Renal cortical epithelial cell (primary cell): ENCODE measurements around the gene DENND1A. TPM values are rescaled to one million over a fixed set of nuclear protein-coding genes. Genes with fewer than 3 reads are reported as not detected.

Experiments used
- DNase-seq: peaks from one replicate; pipeline ENCODE4 v3.0.0-alpha.2; 2011; ENCODE audit warnings: low read depth
- total RNA-seq: library from RNA; depleted of rRNA; stranded (reverse); fragments of >200 nt; gene quantifications from 2 replicates; pipeline ENCODE4 v1.2.3, GENCODE V29; 2014

Gene DENND1A
- total RNA-seq, 1 donor from 2014 or later = 21.5 TPM

DNA sequence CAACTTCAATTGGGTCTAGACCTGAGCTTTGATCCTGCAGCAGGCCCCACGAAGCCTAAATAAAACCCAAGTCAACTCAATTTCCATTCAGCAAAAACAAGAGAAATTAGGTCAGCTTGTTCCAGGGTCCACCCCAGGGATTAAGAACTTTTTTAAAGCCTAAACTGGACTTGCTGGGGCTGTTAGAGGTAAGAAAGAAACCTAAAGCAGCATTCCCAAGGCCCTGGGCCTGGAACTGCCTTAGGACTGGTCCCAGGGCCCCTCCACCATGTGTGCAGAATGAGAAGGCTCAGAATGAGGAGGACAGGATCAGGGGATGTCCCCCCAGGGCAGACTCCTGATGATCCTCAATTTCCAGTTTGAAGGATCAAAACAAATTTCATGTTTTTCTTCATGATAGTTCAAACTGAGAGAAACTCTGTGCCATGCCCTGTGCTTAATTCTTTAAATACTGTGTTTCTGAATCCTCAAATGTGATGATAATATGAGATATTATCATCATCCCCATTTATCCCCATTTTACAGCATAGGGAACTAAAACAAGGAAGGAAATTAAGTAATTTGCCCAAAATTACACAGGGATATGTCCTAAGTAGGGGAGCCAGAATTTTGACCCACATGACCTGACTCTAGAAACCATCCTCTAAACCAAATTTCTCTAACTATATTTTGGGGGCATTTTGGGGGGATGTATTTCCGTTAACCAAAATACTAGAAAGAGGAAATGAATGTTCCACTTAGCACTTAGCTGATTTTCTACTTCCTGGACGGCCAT, 64.5 kb downstream of the DENND1A start:
- no peak for DNase-seq

DNA sequence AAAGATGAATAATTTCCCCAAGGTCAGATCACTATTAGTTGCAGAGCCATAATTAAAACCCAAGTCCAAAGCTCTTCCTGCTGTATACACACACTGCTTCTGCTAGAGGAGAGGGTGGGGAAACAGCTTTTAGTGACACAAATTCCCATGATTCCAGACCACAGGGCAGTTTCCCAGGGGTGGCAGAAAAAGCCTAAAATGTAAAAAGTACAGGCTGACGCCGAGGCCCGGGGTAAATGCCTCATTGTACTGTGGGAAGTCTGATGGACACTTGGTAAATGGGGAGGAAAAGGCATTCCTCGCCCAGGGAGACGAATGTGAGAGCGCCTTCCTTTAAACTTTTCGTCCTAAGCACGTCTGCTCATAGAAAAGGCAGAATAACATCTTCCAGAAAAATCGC, 65.7 kb downstream of the DENND1A start:
- DNase-seq = no peak

DNA sequence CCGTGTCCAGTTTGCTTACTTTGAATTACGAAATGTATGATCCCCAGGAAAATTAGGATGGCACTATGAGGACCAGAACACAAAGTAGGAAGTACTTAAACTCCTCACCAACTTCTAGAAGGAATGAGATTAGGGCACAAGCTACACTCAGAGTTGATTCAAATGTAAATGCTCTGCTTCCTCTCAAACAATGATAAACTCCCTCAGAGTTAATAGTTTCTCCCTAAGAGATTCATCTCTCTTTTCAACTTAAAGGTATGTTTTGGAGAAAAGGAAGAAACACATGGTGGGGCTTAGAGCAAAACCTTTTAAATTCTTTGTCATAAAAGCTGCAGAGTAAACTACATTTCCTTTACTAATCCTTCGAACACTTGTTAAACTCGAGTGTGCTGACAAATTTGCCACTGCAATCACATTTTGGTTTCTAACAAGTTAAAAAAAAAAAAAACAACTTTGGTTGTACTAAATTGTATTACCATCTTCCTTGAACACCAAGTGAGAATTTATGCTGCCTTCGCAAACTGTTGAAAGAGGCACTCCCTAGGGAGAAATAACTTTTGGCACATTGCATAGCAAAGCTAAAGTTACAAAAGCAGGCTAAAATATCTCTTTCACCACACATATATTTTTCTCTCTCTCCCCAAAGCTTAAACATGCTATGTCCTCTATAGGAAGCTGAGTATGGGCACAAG, 66.6 kb downstream of the DENND1A start:
- no peak for DNase-seq

DNA sequence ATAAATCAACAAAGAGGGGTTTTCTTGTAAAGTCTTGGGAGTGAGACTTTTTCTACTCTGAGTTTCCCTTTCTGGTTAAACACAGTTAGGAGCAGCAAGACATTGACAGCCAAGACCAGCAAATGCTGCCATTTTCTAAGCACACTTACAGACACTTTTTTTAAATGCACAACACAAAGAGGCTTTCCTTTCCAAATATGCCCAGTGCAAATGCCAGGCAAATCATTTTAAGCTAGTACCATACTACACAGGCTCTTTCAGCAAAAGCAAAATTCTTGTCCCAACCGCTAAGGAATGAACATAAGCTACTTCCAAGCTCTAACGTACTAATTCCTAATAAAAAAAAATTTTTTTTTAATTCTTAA, 68.2 kb downstream of the DENND1A start:
- no peak for DNase-seq

DNA sequence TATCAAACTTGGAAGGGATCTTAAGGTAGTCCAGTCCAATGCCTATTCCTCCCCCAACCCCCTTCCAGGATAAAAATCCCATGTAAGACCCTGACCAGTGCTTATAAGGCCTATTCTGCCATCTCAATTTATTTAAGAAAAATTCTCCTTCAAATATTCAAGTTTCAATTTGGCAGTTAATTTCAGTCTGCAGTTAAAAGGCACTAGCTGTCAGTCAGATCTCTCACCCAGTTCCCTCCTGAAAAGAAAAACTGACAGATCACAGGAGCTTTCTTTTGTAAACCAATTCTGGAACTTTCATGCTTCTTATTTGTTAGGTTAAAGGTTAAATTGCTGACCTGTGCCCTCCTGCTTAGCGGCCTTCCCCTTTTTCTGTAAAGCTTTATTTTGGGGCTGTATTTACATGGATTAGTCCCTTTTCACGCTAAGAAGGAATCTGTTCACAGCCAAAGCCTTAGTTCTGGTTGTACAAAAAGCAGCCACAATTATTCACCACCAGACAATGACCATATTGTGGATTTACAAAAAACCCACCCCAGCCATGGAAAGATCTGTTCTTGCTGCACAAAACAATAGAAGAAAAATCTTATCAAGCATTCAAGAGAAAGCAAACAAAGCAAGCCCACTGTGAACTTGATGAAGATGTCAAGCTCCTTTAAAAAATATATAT, 68.7 kb downstream of the DENND1A start:
- DNase-seq = no peak

DNA sequence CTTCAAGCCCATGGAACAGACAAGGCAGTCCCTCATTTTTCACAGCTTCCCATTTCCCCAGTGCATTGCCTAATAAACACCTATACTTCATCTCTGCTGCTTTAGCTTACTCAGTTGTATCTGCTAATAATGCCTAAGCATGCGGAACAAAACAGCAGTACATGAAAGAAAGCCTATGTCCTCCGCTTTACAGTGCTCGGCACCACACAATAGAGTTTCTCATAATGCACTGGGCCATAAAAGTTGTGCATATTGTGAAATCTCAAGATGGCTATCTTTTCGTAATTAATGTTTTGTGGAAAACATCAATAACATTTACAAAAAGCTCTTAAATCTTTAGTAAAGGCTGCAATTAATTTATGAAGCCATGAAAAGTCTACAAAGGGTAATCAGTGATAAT, 69.3 kb downstream of the DENND1A start:
- peak; percentile 58 for DNase-seq

DNA sequence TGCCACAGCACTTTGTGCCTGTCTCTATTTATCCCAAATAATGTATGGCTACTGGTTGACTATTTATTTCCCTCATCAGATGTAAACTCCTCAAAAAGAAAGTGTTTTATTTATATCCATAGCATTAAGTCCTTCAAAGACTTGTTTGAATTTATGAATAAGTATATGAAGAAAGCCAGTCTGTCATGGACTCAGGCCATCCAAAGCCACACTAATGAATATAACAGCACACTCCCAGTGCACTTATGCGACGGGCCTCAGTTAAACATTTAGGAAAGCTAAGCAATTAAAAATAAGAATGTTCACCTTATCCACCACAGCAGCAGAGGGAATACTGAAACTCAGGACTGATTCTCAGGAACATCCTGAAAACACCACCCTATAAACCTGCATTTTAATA, 77.5 kb downstream of the DENND1A start:
- no peak for DNase-seq

DNA sequence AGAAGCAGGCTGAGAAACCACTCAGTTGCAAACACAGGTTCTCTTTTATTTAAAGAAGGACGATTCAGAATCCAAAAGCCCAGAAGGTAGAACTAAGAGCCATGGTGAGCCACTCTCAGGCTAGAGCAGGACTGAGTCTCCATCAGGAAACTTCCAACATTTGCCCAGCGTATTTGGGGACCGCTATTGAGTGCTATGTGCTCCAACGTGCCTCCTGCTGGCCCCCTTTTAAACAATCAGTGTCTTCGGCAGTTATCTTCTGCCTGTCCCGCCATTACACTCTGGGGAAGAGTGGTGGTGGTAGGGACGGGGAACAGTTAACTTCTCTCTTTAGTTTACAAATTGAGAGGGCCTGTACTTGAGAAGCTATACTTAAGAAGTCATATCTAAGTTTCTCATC, 78.1 kb downstream of the DENND1A start:
- no peak for DNase-seq

DNA sequence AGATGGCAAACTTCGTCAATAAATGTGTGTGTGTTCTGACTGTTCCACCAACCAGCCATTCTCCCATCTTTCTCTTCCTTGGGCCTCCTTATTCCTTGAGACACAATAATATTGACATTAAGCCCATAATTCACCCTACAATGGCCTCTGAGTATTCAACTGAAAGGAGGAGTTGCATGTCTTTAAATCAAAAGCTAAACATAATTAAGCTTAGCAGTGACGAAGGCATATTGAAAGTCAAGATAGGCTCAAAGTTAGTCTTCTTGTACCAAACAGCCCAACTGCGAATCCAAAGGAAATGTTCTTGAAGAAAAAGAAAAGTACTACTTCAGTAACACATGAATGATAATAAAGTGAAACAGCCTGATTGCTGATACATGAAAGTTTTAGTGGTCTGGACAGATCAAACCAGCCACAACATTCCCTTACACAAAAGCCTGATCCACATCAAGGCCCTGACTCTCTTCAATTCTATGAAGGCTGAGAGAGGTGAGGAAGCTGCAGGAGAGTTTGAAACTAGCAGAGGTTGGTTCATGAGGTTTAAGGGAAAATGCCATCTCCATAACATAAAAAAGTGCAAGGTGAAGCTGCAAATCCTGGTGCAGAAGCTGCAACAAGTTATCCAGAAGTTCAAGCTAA, 81.4 kb downstream of the DENND1A start:
- DNase-seq = no peak

DNA sequence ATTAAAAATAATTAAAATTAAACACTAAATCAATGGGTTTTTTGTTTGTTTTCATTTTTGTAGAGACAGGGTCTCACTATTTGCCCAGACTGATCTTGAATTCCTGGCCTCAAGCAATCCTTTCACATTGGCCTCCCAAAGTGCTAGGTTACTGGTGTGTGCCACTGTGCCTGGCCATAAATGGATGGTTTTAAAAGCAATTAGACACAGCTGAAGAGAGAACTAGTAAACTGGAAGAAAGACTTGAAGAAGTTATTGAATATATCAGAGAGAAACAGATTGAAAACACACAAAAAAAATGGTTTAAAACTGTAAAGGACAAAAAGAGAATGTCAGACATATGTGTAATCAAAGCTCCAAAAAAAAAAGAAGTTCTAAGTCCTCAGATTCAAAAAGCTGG, 83.0 kb downstream of the DENND1A start:
- no peak for DNase-seq

DNA sequence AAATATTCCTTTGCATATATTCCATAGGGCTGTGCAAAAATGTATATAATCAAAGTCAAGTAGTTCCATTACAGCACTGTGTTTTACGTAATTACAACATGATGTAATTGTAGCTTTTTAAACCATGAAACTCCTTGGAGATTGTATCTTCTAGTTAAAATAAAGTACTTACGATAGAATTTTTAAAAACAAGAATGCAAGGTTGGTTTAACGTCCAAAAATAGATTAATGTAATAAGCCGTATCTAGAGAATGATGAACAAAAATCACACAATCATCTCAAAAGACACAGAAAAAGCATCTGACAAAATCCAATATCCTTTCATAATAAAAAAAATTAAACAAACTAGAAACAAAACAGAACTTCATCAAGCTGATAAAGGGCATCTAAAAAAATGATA, 86.2 kb downstream of the DENND1A start:
- no peak for DNase-seq

DNA sequence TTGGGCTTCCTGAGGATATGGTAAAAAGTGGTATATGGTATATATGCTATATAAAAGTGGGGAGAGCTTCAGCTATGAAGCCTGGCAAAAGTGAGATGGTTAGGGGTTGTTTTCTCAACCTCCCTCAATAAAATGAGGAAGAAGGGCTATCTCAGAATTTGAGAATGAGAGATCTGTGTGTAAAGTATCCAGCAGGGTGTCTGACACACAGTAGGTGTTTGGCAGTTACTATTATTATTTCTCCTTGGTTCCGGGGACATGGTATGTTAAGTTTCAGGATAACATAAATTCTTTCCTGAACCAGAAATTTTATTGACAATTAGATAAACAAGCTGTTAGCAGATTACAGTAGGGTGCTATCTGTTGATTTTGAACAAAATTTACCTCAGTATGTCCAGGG, 94.1 kb downstream of the DENND1A start:
- no peak for DNase-seq

DNA sequence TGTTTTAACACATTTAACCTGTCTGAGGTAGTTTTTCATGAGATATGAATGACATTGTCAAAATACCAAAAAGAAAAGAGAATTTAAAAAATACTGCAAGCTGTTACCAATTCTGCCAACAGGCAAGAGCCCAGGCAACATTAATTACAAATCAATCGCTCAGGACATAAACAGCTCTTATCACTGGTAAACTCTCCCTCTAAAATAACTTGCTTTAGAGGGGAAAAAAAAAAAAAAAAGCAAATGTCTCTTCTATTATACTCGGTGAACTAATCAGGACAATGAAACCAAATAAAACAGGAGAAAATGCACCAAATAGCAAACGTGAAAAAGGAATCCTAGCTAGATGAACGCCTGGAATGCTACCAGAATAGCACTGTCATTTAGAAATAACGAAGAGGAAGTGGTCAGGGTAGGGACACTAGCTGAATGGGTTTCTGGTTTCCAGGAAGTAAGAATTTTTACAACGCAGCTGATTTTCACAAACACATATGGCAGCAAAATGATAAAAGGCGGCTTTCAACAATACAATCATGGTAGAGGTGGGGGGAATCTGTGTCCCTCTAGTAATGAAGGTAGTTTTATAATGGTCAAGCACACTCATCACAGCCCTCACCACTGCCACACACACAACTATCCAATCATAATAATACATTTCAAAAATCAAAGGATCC, 94.9 kb downstream of the DENND1A start:
- peak; percentile 13 for DNase-seq

DNA sequence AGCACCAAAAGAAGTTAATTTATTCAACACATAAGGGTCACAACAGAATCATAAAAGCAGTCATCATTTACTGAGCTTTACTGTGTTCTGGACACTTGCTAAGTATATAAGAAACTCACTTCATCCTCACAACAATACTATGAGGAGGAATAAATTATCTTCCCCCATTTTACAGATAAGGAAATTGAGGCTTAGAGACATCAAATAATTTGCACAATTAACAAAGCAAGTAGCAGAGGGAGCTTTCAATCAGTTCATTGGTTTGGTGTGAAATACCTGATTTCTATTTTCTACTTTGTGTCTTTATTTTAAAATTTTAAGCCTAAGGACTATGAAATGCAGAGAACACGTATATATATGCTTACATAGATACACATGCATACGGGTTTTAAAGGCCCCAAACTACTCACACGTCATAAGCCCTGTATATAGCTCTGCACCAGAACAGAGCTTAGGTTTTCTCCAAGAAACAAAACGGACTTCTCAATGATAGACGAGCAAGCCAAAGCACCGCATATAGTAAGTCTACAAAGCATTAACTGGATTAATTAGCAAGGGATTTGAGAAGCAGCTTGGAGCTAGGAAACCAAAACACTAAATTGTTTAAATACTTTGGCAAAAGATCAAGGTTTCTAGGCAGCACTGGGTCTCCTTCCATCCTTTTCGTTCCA, 95.6 kb downstream of the DENND1A start:
- DNase-seq = peak; percentile 40

DNA sequence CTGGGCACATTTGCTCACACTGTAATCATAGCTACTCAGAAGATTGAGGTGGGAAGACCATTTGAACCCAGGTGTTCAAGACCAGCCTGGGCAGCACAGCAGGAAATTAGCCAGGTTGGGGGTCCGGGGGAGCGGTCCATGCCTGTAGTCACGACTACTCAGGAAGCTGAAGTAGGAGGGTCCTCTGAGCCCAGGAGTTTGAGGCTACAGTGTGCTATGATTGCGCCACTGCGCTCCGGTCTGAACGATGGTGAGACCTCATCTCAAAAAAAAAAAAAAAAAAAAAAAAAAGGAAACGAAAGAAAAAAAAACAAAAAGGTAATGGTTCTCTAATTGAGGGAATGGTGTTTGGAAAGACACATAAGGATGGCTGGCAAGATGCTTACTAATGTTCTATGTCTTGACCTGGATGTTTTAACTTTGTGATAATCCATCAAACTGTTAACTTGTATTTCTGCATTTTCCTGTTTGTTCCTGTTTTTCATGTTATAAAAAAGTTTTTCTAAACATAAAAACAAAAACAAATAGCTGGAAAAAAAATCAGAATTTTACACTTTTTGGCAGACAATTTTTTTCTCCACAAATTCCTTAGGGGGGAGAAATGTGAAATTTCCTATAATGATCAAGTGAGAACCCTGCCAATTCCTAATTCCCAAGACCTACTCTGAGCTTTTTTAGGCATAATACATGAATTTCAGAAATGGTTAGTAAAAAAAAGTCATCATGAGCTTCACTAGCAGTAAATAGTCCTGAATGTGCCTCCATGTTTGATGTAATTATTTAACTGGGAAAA, 96.9 kb downstream of the DENND1A start:
- DNase-seq = no peak

DNA sequence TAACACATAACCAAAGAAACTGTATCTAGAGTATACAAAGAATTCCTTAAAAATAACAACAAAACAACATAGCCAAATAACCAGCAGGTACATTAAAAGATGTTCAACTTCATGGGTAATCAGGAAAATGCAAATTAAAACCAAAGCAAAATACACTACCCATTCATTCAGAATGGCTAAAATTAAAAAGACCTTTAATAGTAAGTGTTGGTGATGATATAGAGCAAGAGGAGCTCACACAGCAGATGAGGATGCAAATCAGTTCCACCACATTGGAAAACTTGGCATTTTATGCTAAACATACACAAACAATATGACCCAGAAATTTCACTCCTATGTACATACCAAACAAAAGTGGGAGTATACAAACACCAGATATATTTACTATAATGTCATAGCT, 97.8 kb downstream of the DENND1A start:
- DNase-seq = no peak

DNA sequence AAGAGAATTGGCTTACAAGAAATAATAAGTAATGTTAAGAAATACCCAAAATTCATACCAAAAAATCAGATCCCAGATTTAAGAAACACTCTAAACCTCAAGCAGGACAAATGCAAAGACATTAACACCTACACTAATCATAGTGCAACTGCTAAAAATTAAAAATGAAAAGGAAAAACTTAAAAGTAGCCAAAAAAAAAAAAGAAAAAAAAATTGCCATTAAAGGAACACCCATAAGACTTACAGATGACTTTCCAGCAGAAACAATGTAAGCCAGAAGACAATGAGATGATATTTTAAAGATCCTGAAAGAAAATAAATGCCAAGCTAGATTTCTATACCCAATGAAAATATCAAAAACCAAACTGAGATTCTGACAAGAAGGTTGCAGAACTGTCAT, 101.5 kb downstream of the DENND1A start:
- DNase-seq = no peak

DNA sequence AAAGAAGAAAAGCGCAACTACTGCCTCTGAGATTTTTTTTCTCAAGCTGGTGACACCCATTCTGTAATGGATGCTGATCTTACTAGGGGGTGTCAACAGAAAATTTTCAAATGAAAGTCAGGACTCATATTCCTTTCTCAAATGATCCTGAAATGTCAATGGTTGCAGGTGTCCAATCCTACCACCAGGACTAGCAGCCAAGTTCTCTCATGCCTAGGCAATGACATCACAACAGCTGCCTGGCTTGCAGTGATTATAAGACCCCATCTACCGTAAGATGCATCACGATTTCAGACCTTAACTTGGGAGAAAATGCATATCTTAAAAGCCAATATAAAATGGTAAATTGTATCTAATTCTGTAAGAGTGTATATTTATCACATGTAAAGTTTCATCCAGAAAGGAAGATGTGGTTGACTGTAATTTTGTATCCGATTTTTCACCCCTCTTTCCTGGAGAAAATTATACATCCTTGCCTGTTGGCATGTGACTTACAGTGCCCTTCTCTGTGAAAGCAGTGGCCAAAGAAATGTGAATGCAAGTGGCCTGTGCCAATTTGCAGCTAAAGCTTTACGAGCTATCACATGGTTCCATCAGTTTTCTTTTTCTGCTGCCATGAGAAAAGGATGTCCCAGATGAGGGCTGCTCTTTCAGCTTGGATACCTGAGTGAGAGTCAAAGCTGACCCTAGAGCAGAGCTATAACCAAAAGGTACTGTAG, 104.4 kb downstream of the DENND1A start:
- DNase-seq = no peak

DNA sequence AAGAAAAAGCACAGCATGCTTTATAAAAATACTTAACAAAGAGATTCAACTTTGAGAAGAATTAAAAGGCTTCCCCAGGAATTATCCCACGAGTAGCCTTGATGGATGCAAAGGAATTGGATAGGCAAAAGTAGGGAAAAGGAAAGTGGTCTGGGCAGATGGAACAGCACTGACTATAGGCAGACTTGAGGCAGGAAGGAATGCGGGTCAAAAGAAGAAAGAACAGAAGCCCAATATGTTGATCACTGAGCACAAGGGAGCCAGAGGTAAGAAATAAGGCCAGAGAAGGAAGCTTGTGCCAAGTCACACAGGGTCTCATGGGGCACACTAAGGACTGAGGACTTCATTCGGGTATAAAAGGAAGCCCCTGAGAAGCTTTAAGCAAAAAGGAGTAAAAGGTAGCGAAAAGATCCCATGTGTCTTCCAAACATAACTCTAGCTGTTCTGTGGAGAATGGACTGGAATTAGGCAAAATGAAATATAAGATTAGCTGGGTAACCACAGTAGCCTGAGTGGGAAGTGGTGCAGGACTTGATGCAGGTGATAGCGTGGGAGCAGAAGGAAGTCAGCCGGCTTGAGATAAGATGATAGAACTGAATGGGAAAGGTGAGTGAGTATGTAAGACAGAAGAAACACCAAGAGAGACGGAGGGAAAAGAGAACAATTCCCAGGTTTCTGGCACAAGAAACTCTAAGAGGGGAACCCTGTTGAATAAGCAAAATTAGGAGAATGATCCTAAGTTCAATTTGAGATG, 106.6 kb downstream of the DENND1A start:
- DNase-seq = no peak
